ENCODE measurements around the gene CHD8.

DNA sequence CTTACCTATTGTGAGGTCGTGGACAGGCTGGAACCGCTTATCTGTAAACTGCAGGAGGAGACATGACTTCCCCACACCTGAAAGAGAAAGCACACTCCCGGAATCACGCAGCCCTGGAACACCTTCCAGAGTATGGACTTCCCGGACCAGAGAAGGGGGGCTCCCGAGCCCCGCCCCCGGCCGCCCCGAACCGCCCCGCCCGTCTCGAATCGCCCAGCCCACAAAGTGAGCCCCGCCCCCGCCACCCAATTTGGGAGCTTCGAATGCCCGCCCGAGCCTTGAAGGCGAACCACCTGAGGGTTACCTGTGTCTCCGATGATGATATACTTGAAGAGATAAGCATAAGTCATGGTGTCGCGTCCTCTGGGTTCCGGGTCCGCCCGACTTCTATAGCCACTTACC is 20.6 kb upstream of the CHD8 start:
- TF ChIP-seq, protein P1, sequence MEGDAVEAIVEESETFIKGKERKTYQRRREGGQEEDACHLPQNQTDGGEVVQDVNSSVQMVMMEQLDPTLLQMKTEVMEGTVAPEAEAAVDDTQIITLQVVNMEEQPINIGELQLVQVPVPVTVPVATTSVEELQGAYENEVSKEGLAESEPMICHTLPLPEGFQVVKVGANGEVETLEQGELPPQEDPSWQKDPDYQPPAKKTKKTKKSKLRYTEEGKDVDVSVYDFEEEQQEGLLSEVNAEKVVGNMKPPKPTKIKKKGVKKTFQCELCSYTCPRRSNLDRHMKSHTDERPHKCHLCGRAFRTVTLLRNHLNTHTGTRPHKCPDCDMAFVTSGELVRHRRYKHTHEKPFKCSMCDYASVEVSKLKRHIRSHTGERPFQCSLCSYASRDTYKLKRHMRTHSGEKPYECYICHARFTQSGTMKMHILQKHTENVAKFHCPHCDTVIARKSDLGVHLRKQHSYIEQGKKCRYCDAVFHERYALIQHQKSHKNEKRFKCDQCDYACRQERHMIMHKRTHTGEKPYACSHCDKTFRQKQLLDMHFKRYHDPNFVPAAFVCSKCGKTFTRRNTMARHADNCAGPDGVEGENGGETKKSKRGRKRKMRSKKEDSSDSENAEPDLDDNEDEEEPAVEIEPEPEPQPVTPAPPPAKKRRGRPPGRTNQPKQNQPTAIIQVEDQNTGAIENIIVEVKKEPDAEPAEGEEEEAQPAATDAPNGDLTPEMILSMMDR (IDR thresholded peaks at IDR 0.05; ENCODE audit: poor library complexity): no peak
- TF ChIP-seq EZH2phosphoT487 (IDR thresholded peaks at IDR 0.05; ENCODE audit: low read depth, severe bottlenecking, unreplicated experiment): no peak
- no peak for TF ChIP-seq EZH2 (IDR thresholded peaks at IDR 0.05; ENCODE audit: borderline replicate concordance)
